PC-9 (cell line): Measurements from ENCODE around the gene PAF1. TPM values are rescaled to one million over a fixed set of nuclear protein-coding genes. Genes with fewer than 3 reads are reported as not detected.

Experiments used
- BruUV-seq: library from RNA; stranded (reverse); fragments of 400-500 nt; replicated peaks from 2 replicates; lab custom pipeline; 2021; lab: Mats Ljungman, UMichigan
- CTCF ChIA-PET: fragments of 300-600 bp; sonication (Branson Sonifier 250); formaldehyde crosslinking; loops from one replicate; lab custom pipeline; 2022; ENCODE audit warnings: antibody characterized with exemption; lab: Charles Lee
- POLR2A ChIA-PET: fragments of 300-600 bp; sonication (Branson Sonifier 250); formaldehyde crosslinking; loops from one replicate; lab custom pipeline; 2022; ENCODE audit warnings: antibody characterized with exemption; ENCODE audit not compliant: unreplicated experiment; lab: Charles Lee
- DNase-seq, 2 experiments: peaks; one replicate each; pipeline versions ENCODE4 v3.0.0 to v3.0.0-alpha.2; 2015 to 2022; ENCODE audit warnings: mixed read lengths in 1 of 2
- H2AFZ ChIP-seq: fragments of 200-600 bp; sonication (generic); 2 replicates; pipeline ENCODE4 v1.8.1; 2017; ENCODE audit warnings: antibody characterized with exemption
- H3F3A ChIP-seq: fragments of 200-600 bp; sonication (generic); 2 replicates; pipeline ENCODE4 v1.8.1; 2017; ENCODE audit warnings: antibody characterized with exemption, mild to moderate bottlenecking, low read depth; ENCODE audit not compliant: insufficient read depth
- H3K27ac ChIP-seq: fragments of 200-600 bp; sonication (generic); 2 replicates; pipeline ENCODE4 v1.6.1; 2016; ENCODE audit warnings: mixed run types
- H3K27me3 ChIP-seq: fragments of 200-600 bp; sonication (generic); 2 replicates; pipeline ENCODE4 v1.6.1; 2016; ENCODE audit warnings: low read depth, mixed run types; ENCODE audit not compliant: insufficient read depth
- H3K36me3 ChIP-seq: fragments of 200-600 bp; sonication (generic); 2 replicates; pipeline ENCODE4 v1.6.1; 2016; ENCODE audit warnings: low read depth, mixed run types
- H3K4me1 ChIP-seq: fragments of 200-600 bp; sonication (generic); replicated peaks from 2 replicates; pipeline ENCODE4 v1.6.1; 2016; ENCODE audit warnings: mixed run types; ENCODE audit not compliant: insufficient read depth
- H3K4me2 ChIP-seq: fragments of 200-600 bp; sonication (generic); 2 replicates; pipeline ENCODE4 v1.6.1; 2017; ENCODE audit warnings: mixed run types
- H3K4me3 ChIP-seq: fragments of 200-600 bp; sonication (generic); 2 replicates; pipeline ENCODE4 v1.6.1; 2016; ENCODE audit warnings: mixed run types
- H3K79me2 ChIP-seq: fragments of 200-600 bp; sonication (generic); 2 replicates; pipeline ENCODE4 v1.6.1; 2017; ENCODE audit warnings: low read depth, mixed run types
- H3K9me2 ChIP-seq: fragments of 200-600 bp; sonication (generic); 2 replicates; pipeline ENCODE4 v1.8.1; 2017; ENCODE audit warnings: mild to moderate bottlenecking; ENCODE audit not compliant: insufficient read depth
- H3K9me3 ChIP-seq: fragments of 200-600 bp; sonication (generic); 2 replicates; pipeline ENCODE4 v1.8.1; 2016; ENCODE audit warnings: low read depth; ENCODE audit not compliant: insufficient read depth
- H4K20me1 ChIP-seq: fragments of 200-600 bp; sonication (generic); 2 replicates; pipeline ENCODE4 v1.8.1; 2017; ENCODE audit not compliant: insufficient read depth
- EZH2 ChIP-seq: fragments of 200-600 bp; sonication (generic); IDR thresholded peaks from 2 replicates; pipeline ENCODE4 v1.8.0; 2017; ENCODE audit warnings: antibody characterized with exemption, low read depth
- intact Hi-C: fragments of 100-400 bp; cut with micrococcal nuclease; formaldehyde crosslinking; loops from one replicate; pipeline ENCODE4 v1.10.0; 2022; ENCODE audit not compliant: unreplicated experiment
- total RNA-seq: library from RNA; stranded (reverse); gene quantifications from 2 replicates; pipeline ENCODE4 v1.2.3, GENCODE V29; 2021
- TF ChIP-seq, protein P1 (sequence below): fragments of 200-600 bp; sonication (generic); conservative IDR thresholded peaks from 2 replicates; pipeline ENCODE4 v1.6.1; 2017; ENCODE audit warnings: mixed run types, antibody characterized with exemption, mild to moderate bottlenecking, moderate library complexity

PAF1 gene
- total RNA-seq, 1 experiment from 2014 or later = 61.1 TPM

DNA sequence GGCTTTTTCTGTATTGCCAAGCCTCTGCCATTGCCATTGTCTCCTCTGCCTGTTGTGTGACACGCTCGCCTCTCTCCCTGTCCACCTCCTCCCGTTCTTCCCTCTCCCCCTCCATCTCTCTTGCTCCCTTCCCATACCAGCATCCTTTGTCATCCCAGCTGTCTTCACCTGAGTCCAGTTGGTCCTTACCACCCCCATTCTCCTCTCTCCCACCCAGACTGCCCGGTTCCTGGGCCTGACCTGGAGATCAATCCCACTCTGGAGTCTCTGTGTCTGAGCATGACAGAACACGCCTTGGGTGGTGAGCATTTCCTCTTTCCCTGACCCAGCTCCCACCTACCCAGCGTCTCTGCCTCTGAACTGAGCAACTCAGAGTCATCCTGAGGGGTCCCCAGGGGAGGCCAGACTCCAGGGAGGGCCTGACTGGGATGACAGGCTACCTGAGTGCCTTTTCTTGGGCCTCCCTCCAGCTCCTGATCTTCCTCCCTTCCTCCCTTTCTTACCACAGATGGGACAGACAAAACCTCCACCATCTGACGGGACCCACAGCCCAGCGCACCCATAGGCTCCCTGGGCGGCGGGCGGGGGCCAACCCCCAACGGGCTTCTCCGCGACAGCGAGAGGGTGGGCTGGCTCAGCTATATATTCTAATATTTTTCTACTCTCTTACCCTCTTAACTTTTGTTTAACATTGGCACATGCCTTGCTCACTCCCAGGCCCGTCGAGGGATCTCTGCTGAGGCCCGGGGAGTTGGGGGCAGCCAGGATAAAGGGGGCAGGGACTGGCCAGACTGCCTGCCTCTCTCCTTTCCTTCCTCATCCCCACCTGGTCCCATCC is 7.7 kb downstream of the PAF1 start:
- CTCF ChIA-PET = interaction anchor here (0.6 kb wide), 1 partner anchor 382 kb away, joined by 3 read pairs; no protein-coding TSS in a partner anchor
- TF ChIP-seq, protein P1, sequence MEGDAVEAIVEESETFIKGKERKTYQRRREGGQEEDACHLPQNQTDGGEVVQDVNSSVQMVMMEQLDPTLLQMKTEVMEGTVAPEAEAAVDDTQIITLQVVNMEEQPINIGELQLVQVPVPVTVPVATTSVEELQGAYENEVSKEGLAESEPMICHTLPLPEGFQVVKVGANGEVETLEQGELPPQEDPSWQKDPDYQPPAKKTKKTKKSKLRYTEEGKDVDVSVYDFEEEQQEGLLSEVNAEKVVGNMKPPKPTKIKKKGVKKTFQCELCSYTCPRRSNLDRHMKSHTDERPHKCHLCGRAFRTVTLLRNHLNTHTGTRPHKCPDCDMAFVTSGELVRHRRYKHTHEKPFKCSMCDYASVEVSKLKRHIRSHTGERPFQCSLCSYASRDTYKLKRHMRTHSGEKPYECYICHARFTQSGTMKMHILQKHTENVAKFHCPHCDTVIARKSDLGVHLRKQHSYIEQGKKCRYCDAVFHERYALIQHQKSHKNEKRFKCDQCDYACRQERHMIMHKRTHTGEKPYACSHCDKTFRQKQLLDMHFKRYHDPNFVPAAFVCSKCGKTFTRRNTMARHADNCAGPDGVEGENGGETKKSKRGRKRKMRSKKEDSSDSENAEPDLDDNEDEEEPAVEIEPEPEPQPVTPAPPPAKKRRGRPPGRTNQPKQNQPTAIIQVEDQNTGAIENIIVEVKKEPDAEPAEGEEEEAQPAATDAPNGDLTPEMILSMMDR = no peak
- TF ChIP-seq EZH2 = no peak

DNA sequence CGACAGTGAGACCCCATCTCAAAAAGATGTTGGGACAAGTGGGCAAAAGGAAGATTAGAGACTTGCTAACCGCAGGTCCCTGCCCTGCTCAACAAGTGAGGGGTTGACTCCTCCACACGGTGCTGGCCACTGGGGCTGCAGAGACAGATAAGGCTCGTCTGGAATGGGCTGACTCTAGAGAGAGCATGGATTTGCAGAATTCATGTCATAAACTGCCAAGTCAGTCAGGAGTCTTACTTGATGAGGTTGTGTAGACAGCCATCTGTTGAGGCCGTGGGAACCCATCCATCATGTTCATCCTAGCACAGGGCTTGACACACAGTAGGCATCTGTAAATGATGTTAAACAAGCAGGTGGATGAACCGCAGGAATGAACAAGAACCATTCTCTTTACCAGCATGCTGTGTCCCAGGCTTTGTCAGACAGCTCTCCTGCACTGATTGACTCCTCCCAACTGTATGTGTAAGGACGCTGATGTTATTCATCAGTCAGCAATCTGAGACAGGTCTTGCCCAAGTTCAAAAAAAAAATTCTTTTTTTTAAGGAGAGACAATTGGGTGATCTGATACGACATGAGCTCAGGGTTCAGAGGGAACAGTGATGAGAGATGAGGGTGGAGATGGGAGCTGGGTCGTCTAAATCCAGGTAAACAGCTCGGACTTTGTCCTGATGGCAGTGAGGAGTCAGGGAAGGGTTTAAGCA is 8.8 kb downstream of the PAF1 start:
- Histone ChIP-seq H3K36me3 (0 out of 2 replicates have a peak, but pooled peaks cover 25% of the 10 kb centered on the region), H3K9me3 (no peaks in the 10 kb centered on the region)

More for the DNA sequence above, 7.7 kb downstream of the PAF1 start:
- Histone ChIP-seq H3K4me2 (no peak overlapping the region), H2AFZ (no peak overlapping the region), H3K4me1 (no peaks in the 10 kb centered on the region), H3K4me3 (no peak overlapping the region), H3K79me2 (no peaks in the 10 kb centered on the region), H3K27me3 (no peaks in the 10 kb centered on the region), H3K9me2 (no peaks in the 10 kb centered on the region), H3K9me3 (no peaks in the 10 kb centered on the region), H4K20me1 (no peaks in the 10 kb centered on the region), H3F3A (peaks cover 33% of the 10 kb centered on the region), H3K27ac (no peak overlapping the region), H3K36me3 (0 out of 2 replicates have a peak, but pooled peaks cover 23% of the 10 kb centered on the region)
- DNase-seq = no peak
- intact Hi-C loops = no loop called here
- POLR2A ChIA-PET = no interaction called here
- no TSS peak for BruUV-seq

More for the DNA sequence above, 8.8 kb downstream of the PAF1 start:
- no TSS peak for BruUV-seq
- no peak overlapping the region for H2AFZ ChIP-seq
- H3F3A ChIP-seq = peaks cover 24% of the 10 kb centered on the region
- no peaks in the 10 kb centered on the region for H4K20me1 ChIP-seq
- no peaks in the 10 kb centered on the region for H3K27me3 ChIP-seq
- intact Hi-C loops = no loop called here
- no peak for DNase-seq
- H3K79me2 ChIP-seq = no peaks in the 10 kb centered on the region
- no peak overlapping the region for H3K4me2 ChIP-seq
- ChIA-PET CTCF (no interaction called here), POLR2A (no interaction called here)
- no peak overlapping the region for H3K27ac ChIP-seq
- H3K4me1 ChIP-seq = no peaks in the 10 kb centered on the region
- no peak overlapping the region for H3K4me3 ChIP-seq
- H3K9me2 ChIP-seq = no peaks in the 10 kb centered on the region
- TF ChIP-seq, protein P1 = no peak
- TF ChIP-seq EZH2 = no peak
